Mesothelial cell of epicardium (in vitro differentiated cells): ENCODE results near the gene NELFCD. TPM values are rescaled to one million over a fixed set of nuclear protein-coding genes. Genes with fewer than 3 reads are reported as not detected.
A peak's percentile ranks its signal among the peaks of the same experiment; 100 is the strongest.
"Not testable (repeated sequence)": the region's sequence is repeated elsewhere in the genome, so short reads cannot be mapped to it uniquely, and the experiment has no call there.

Source experiments
- DNase-seq, 2 experiments: peaks; one replicate each; pipeline ENCODE4 v3.0.0; 2021; ENCODE audit warnings: low spot score in 2 of 2; ENCODE audit not compliant: unreplicated experiment in 2 of 2
- H3K27ac Mint-ChIP-seq: 2 replicates; pipeline ENCODE4 v1.8.0; 2021; ENCODE audit warnings: mixed read lengths
- H3K27me3 Mint-ChIP-seq: 2 replicates; pipeline ENCODE4 v1.8.0; 2021; ENCODE audit warnings: low read depth, mixed read lengths
- H3K36me3 Mint-ChIP-seq: 2 replicates; pipeline ENCODE4 v1.8.0; 2021; ENCODE audit warnings: mixed read lengths
- H3K4me1 Mint-ChIP-seq: 2 replicates; pipeline ENCODE4 v1.8.0; 2021; ENCODE audit warnings: mixed read lengths
- H3K4me3 Mint-ChIP-seq: 2 replicates; pipeline ENCODE4 v1.8.0; 2021; ENCODE audit warnings: mild to moderate bottlenecking, moderate library complexity, mixed read lengths
- H3K9me3 Mint-ChIP-seq: 2 replicates; pipeline ENCODE4 v1.8.0; 2021; ENCODE audit warnings: mixed read lengths
- total RNA-seq: library from RNA; stranded (reverse); gene quantifications from 3 replicates; pipeline ENCODE4 v1.2.1, GENCODE V29; 2021
- TF ChIP-seq, protein P1 (sequence below): fragments of 200-600 bp; sonication (generic); IDR thresholded peaks from one replicate; pipeline ENCODE4 v1.5.0; 2021; ENCODE audit warnings: antibody characterized with exemption; ENCODE audit not compliant: unreplicated experiment

NELFCD gene
- total RNA-seq, 1 donor from 2014 or later = 106 TPM

DNA sequence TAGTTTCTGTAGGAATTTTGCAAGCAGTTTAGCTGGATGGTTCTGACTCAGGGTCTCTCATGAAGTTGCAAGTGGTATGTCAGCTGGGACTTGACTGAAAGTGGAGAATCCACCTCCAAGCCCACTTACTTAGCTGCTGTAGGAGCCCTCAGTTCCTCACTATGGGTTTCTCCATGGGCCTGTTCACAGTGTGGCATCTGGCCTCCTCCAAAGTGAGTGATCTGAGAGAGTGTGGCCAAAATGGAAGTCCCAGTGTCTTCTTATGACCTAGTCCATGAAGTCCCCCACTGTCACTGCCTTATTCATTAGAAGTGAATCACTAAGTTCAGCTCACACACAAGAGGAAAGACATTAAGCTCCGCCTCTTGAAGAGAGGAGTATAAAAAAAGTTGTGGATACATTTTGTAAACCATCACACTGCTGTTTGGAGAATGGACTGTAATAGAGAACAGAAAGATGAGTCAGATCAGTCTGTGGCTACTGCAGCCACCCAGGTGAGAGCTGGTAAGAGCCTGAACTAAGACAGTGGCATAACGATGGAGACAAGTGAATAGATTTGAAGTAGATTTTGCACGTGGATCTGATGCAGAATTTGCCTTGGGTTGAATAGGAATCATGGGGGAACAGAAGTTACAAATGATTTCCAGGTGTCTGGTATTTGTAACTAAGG is 4.9 kb upstream of the NELFCD start:
- DNase-seq = no peak

DNA sequence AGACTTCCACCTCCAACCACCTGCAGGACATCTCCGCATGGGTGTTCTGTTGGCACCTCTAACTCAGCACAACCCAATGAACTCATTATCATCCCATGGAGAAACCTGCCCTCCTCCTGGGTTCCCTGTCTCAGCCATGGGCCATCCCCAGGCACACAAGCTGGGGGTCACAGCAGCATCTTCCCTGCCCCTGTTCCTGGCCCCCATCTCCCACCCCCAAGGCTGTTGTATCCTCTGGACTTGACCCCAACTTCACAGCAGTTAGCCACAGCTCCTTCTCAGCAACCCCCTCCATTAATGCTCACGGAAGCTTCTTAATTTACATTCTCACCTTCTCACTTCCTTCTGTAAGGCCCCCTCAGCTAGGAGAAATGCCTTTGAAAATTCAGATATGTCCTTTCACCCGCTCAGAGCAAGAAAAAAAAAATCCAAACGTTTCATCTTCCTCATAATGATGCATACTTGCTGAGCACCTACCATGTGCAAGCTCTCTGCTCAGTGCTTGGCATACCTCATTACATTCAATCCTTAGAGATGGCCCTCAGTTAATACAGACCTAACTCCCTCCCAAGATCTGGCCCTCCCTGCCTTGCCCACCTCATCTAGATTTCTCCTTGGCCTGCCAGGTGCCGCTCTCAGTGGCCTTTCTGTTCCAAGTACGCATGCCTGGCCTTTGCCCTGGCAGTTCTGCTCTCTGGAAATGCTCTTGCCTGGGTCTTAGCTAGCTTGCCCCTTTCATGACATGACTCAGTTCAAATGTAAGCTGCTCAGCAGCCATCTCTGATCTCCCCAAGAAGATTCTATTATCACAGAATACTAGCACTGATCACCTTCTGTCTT is 2.5 kb upstream of the NELFCD start:
- H3K36me3 Mint-ChIP-seq = peaks cover 10% of the 10 kb centered on the region
- no peak for DNase-seq
- H3K4me1 Mint-ChIP-seq = peaks cover 10% of the 10 kb centered on the region
- H3K9me3 Mint-ChIP-seq = peaks cover 32% of the 10 kb centered on the region
- H3K4me3 Mint-ChIP-seq = no peak overlapping the region
- TF ChIP-seq, protein P1, sequence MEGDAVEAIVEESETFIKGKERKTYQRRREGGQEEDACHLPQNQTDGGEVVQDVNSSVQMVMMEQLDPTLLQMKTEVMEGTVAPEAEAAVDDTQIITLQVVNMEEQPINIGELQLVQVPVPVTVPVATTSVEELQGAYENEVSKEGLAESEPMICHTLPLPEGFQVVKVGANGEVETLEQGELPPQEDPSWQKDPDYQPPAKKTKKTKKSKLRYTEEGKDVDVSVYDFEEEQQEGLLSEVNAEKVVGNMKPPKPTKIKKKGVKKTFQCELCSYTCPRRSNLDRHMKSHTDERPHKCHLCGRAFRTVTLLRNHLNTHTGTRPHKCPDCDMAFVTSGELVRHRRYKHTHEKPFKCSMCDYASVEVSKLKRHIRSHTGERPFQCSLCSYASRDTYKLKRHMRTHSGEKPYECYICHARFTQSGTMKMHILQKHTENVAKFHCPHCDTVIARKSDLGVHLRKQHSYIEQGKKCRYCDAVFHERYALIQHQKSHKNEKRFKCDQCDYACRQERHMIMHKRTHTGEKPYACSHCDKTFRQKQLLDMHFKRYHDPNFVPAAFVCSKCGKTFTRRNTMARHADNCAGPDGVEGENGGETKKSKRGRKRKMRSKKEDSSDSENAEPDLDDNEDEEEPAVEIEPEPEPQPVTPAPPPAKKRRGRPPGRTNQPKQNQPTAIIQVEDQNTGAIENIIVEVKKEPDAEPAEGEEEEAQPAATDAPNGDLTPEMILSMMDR = no peak
- no peaks in the 10 kb centered on the region for H3K27me3 Mint-ChIP-seq
- H3K27ac Mint-ChIP-seq = no peak overlapping the region

More for the DNA sequence above, 4.9 kb upstream of the NELFCD start:
- Mint-ChIP-seq H3K4me1 (no peaks in the 10 kb centered on the region), H3K4me3 (no peak overlapping the region), H3K27me3 (no peaks in the 10 kb centered on the region), H3K9me3 (peaks cover 32% of the 10 kb centered on the region), H3K36me3 (peaks cover 10% of the 10 kb centered on the region), H3K27ac (no peak overlapping the region)
- TF ChIP-seq, protein P1 = no peak

DNA sequence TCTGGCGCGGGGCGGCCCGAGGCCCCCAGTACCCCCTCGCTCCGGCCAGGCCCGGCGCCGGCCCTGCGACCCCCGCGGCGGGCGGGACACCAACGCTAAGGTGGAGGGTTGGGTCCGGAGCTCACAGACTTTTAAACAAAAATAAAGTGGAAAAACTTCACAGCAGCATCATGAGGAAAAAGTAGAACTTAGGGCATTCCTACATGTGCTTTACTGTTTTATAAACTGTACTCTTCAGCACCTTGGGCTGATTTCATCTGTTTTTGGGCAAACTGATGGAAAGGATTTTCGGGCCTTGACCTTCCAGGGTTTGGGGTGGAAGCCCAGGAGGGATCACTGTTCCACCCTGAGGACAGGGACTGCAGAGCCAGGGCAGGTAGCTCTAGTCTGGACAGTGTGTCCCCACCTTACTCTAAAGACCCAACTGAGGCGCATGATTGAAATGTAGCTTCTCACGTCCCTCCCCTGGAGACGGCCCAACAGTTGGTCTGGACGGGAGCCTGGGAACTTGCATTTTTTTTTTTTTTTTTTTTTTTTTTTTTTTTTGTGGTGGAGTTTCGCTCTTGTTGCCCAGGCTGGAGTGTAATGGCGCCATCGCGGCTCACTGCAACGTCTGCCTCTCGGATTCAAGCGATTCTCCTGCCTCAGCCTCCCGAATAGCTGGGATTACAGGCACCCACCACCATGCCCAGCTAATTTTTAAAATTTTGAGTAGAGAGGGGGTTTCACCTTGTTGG is 740 bp downstream of the NELFCD start:
- peak overlapping the region; percentile 85 for H3K4me3 Mint-ChIP-seq
- peaks cover 6% of the 10 kb centered on the region for H3K9me3 Mint-ChIP-seq
- no peak for DNase-seq
- no peaks in the 10 kb centered on the region for H3K27me3 Mint-ChIP-seq
- peaks cover 29% of the 10 kb centered on the region for H3K4me1 Mint-ChIP-seq
- H3K27ac Mint-ChIP-seq = peak overlapping the region; percentile 91
- H3K36me3 Mint-ChIP-seq = peaks cover 5% of the 10 kb centered on the region
- TF ChIP-seq, protein P1 = no peak

DNA sequence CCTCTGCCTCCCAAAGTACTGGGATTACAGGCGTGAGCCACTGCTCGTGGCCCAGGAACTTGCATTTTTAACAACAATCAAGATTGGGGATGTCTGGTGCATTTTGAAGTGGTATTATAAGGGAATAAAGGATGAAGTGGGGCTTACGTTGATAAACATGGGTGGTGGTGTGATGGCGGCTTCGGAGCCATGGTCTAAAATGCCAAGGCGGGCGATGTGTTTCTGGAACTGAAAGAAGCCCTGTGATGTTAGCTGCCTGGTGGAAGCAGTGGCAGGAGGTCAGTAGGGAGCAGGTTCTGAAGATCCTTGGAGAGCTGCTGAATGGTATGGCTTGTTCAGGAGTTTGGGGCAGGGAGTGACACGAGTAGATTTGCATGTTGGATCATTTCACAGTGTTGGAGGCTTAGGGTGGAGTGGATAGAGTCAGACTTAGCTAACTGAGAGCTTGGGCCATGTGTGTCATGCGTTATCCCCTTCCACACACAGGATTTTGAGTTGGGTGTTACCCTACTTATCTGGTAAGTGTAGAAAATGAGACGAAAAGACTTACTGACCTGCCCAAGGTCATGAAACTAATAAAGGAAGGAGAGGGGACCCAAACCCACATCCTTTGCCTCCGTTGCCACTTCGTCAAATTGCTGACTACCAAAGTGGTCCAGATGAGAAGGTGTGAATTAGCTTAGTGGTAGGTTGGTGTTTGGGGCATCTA is 1.5 kb downstream of the NELFCD start:
- Mint-ChIP-seq H3K9me3 (peaks cover 4% of the 10 kb centered on the region), H3K27me3 (no peaks in the 10 kb centered on the region), H3K36me3 (peaks cover 10% of the 10 kb centered on the region), H3K4me3 (peak overlapping the region; percentile 85), H3K27ac (peak overlapping the region; percentile 83), H3K4me1 (peaks cover 32% of the 10 kb centered on the region)
- DNase-seq = no peak
- TF ChIP-seq, protein P1 = no peak

DNA sequence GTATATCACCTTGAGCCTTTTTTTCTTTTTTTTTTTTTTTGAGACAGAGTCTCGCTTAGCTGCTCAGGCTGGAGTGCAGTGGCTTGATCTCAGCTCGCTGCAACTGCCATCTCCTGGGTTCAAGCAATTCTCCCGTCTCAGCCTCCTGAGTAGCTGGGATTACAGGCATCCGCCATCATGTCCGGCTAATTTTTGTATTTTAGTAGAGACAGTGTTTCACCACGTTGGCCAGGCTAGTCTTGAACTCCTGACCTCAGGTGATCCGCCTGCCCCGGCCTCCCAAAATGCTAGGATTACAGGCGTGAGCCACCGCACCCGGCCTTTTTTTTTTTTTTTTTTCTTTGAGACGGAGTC is 2.0 kb downstream of the NELFCD start:
- H3K27me3 Mint-ChIP-seq, H3K27ac Mint-ChIP-seq, DNase-seq, H3K9me3 Mint-ChIP-seq: not testable (repeated sequence)
- Mint-ChIP-seq H3K36me3 (peaks cover 15% of the 10 kb centered on the region), H3K4me3 (peak overlapping the region; percentile 85), H3K4me1 (peaks cover 32% of the 10 kb centered on the region)
